Stimulated activated CD8-positive, alpha-beta memory T cell treated with anti-CD3 and anti-CD28 coated beads, Interleukin-7, amount 100 ng/mL, for 1 hour (primary cell): Measurements from ENCODE around the gene TMEM128.
"Not testable (repeated sequence)": the region's sequence is repeated elsewhere in the genome, so short reads cannot be mapped to it uniquely, and the experiment has no call there.

ENCODE experiments used
- DNase-seq, 2 donors: peaks; one replicate each; pipeline ENCODE4 v3.0.0-alpha.2; 2020; ENCODE audit warnings: low read depth in 2 of 2

The TMEM128 gene

GRCh38 chr4:4248029-4248884, at the start of gene TMEM128:
Gene TMEM128, minus strand, starts transcription at chr4:4248223. Its CDS starts 21 bp downstream, at chr4:4248202.
- DNase-seq, result peak; percentile 83 to 88

GRCh38 chr4:4296283-4296846, 48.3 kb upstream of the TMEM128 start:
- DNase-seq, result no peak

GRCh38 chr4:4293279-4293678, 45.3 kb upstream of the TMEM128 start:
- DNase-seq, result no peak

GRCh38 chr4:4289941-4290850, 42.2 kb upstream of the TMEM128 start, which contains the start of the genes LYAR and ZBTB49:
Gene LYAR, minus strand, starts transcription at chr4:4290154. Its CDS starts 6,412 bp downstream, at chr4:4283742.
Gene ZBTB49, plus strand, starts transcription at chr4:4290251. Its CDS starts 9,695 bp downstream, at chr4:4299946.
- peak; percentile 96 to 97 for DNase-seq

GRCh38 chr4:4289597-4289940, 41.5 kb upstream of the TMEM128 start:
- DNase-seq, result no peak

GRCh38 chr4:4289055-4289454, 41.0 kb upstream of the TMEM128 start:
- DNase-seq, result no peak

GRCh38 chr4:4288098-4288497, 40.1 kb upstream of the TMEM128 start:
- no peak for DNase-seq

- no peak for DNase-seq
These were observed 37.0 kb upstream of the TMEM128 start for GRCh38 chr4:4284827-4285618.

- no peak for DNase-seq
These were observed 33.8 kb upstream of the TMEM128 start for GRCh38 chr4:4281787-4282186.

GRCh38 chr4:4277531-4277930, 29.5 kb upstream of the TMEM128 start:
- no peak for DNase-seq

GRCh38 chr4:4274226-4274625, 26.2 kb upstream of the TMEM128 start:
- no peak for DNase-seq

- DNase-seq, result no peak
These were observed 23.9 kb upstream of the TMEM128 start for GRCh38 chr4:4271912-4272311.

- no peak for DNase-seq
These were observed 22.5 kb upstream of the TMEM128 start for GRCh38 chr4:4270529-4270928.

GRCh38 chr4:4269856-4270255, 21.8 kb upstream of the TMEM128 start:
- DNase-seq, result no peak

- no peak for DNase-seq
These were observed 21.3 kb upstream of the TMEM128 start for GRCh38 chr4:4269331-4269731.

- no peak for DNase-seq
These were observed 20.8 kb upstream of the TMEM128 start for GRCh38 chr4:4268776-4269175.

- no peak for DNase-seq
These were observed 20.0 kb upstream of the TMEM128 start for GRCh38 chr4:4267981-4268380.

GRCh38 chr4:4260185-4260751, 12.2 kb upstream of the TMEM128 start:
- DNase-seq, result no peak

GRCh38 chr4:4259484-4260100, 11.6 kb upstream of the TMEM128 start:
- no peak for DNase-seq

- not testable (repeated sequence) for DNase-seq
These were observed 9.7 kb upstream of the TMEM128 start for GRCh38 chr4:4257705-4258104.

- no peak for DNase-seq
These were observed 8.8 kb upstream of the TMEM128 start for GRCh38 chr4:4256799-4257198.
